GM19395 (cell line): ENCODE measurements around the gene PLPPR3.

Source experiments
- ATAC-seq: cut with Tn5 transposase; IDR thresholded peaks from one replicate; pipeline ENCODE4 v1.9.1; 2021; ENCODE audit warnings: mild to moderate bottlenecking, moderate library complexity; ENCODE audit not compliant: unreplicated experiment

The PLPPR3 gene, protein sequence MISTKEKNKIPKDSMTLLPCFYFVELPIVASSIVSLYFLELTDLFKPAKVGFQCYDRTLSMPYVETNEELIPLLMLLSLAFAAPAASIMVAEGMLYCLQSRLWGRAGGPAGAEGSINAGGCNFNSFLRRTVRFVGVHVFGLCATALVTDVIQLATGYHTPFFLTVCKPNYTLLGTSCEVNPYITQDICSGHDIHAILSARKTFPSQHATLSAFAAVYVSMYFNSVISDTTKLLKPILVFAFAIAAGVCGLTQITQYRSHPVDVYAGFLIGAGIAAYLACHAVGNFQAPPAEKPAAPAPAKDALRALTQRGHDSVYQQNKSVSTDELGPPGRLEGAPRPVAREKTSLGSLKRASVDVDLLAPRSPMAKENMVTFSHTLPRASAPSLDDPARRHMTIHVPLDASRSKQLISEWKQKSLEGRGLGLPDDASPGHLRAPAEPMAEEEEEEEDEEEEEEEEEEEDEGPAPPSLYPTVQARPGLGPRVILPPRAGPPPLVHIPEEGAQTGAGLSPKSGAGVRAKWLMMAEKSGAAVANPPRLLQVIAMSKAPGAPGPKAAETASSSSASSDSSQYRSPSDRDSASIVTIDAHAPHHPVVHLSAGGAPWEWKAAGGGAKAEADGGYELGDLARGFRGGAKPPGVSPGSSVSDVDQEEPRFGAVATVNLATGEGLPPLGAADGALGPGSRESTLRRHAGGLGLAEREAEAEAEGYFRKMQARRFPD

DNA sequence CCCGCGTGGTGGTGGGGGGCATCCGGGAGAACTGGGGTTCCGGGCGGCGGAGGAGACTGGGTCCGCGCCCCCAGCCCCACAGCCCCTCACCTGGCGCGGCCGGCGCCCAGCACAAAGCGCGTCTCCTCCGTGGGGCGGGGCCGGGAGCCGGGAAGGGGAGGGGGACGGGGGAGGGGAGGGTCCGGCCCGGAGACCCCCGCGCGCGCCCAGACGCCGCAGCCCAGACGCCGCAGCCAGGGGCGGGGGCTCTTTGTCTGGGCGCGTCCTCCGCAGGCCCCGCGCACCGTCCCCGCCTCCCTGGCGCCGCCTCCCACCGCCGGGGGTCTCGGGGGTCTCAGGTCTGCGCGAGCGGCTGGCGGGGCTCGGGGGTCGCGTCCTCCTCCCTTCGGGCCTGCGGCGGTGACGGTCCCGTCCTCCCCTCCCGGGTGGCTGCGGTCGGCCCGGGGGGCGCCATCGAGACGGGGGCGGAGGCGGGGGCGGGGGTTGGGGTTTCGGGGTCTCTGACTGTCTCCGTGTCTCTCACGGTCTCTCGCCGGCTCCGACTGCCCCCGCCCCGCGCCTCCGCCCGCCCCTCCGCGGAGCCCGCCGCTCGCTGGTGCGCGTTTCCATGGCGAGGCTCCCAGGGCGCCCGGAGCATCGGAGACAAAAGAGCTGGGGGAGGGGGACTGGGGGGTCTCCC lies at the start of gene PLPPR3:
Gene PLPPR3, minus strand, starts transcription at position 131 of the 679 bp plus-strand sequence. CDS start 396 bp downstream, outside the sequence.
- ATAC-seq = no peak

DNA sequence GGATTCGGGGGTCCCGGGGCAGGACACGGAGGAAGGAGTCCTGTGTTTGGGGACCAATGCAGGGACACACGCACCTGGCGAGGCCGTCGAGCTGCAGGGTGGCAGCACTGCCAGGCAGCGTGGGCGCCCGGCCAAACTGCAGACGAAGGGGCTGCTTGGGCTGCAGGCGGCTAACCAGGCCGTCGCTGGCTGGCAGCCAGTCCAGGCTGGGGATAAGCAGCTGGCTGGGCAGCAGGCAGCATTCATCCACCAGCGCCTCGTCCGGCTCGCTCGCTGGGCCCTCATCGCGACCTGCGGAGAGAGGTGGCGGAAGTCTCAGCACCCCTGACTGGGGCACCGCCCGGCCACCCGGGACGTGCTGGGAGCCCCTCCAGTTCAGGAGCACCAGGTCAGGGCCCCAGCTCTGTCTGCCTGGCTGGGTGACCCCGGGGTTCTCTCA lies 49.2 kb upstream of the PLPPR3 start:
- no peak for ATAC-seq

DNA sequence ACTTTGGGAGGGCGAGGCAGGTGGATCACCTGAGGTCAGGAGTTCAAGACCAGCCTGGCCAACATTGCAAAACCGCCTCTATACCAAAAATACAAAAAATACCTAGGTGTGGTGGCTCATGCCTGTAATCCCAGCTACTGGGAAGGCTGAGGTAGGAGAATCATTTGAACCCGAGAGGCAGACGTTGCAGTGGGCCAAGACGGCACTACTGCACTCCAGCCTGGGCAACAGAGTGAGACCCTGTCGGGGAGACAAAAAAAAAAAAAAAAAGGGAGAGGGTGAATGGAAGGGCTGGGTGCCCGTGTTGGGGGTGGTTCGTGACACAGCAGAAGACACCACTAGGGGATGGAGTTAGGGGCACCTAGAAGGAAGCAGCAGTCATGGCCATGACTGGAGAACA lies 48.6 kb upstream of the PLPPR3 start:
- ATAC-seq = no peak

DNA sequence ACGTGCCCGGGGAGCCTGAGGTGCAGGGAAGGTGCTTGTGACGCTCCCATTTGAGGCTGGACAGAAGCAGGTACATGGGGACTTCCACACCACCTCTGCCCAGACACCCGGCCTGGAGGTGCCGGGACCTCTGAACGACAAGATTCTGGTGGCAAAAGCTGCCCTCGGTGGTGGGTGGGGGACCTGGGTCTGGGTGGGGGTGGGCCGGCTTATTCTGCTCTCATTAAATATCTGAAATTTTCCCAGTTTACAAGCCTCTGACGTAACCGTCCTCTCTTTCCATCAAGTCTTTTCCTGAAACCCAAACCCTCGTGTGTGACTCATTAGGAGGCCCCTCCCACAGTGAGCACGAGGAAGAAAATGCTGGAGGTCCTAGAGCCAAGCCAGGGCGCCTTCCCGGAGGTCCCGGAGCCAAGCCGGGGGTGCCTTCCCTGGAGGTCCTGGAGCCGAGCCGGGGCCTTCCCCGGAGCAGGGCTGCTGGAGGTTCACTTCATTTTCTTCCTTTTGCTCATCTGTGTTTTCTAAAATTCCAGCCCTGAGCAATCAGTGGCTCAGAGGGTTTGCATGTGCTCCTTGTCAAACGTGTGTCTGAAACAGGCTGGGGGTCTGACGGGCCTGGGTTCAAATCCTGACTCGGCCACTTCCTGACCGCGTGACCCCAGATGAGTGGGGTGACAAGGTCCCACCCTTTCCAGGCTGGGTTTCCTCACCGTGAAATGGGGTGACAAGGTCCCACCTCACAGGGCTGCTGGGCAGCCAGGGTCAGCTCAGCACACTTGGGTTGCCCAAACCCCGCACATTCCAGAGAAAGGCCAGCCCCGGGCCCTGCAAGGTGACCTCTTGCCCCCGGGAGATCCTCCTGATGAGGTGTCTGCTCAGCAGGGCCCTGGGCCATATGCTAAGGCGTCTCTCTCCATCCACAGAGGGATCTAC lies 47.8 kb upstream of the PLPPR3 start:
- ATAC-seq = no peak

DNA sequence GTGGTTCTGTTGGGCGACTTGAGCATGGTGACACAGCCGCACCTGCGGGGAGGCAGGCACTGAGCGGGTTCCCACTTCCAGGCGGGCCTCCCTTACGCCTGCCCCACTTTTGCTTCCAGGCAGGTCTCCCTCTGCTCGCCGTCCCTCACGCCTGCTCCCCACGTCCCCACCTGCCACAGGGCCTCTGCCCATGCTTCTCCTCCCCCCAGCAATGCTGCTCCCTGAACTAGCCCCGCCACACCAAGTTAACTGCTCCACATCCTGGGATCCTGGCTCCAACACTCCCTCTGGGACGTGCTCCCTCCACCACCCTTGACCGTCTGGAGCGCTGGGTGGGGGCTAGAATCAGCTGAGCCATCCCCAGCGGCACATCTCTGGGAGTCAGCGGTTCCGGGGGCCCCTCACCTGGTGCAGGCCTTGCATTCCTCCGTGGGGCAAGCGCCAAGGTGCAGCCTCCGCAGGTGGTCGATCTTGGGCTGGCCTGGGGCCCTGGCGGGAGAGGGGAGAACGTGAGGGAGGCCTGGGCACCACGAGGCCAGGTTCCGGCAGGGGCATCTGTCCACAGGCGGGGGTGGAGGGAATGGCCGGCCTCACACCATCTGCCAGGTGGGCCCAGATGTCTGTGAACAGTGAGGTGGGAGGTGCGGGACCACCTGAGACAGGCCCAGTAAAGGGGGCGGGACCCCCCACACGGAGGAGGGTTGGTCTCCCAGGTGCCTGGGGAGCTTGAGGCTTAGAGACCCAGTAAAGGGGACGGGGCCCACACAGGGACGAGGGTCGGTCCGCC lies 46.9 kb upstream of the PLPPR3 start:
- ATAC-seq = no peak

DNA sequence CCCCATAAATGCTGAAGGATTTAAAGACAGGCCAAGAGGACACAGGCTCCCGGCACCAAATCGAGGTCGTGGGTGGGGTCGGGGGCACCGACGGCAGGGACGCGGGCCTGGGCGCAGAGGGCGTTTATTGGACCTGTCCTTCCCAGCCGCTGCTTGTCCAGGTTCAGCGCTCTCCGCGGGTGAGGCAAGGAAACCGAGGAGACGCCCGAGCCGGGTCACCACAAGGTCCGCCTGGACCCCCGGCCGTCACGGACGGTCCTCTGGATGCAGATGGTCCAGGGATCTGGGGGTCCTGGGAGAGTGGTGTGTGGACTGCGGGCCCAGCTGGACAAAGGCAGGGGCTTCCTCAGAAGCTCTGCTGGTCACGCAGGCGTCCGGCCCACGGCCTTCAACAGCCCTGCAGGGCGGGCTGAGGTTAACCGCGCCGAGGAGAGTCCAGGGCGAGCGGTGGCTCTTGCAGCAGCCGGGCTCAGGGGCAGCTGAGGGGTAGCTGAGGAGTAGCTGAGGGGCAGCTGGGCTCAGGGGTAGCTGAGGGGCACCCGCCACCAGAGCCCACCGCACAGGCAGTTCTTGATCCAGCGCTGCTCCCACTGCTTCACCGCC lies 46.2 kb upstream of the PLPPR3 start:
- no peak for ATAC-seq

DNA sequence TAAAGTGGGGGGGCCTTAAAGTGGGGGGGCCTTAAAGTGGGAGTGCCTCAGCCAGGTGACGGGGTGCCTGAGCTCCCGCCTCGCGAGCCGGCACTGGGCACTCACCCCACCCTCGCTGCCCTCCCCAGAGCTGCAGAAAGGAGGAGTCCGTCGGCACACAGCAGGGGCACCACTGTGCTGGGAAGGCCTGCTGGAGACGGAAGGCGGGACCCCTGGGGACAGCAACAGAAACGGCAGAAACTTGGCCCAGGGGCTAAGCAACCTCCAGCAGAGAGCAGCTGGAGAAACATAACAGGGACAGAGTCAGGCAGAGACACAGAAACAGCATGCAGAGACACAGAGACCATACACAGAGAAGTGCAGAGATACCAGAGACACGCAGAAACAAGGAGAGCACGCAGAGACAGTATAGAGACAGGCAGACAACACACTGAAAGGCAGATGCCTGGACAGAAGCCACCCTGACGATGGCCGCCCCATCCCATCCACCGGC lies 45.6 kb upstream of the PLPPR3 start:
- no peak for ATAC-seq

DNA sequence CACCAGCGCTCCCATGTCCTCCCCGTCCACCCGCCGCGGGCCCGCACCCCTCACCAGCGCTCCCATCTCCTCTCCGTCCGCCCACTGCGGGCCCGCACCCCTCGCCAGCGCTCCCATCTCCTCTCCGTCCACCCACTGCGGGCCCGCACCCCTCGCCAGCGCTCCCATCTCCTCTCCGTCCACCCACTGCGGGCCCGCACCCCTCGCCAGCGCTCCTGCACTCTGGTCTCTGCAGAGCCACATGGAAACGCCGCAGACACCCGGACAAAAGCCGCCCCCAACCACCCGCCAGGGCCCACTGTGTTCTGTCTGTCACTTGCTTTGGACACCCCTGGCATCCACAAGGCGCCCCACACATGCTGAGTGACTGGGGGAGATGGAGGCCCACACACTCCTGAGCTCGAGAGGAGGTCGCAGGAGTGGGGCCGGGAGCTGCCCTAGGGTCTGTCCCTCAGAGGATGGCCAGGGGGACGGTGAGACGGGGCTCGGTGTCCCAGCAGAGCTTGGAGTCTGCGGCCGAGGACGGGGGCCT lies 45.1 kb upstream of the PLPPR3 start:
- no peak for ATAC-seq

DNA sequence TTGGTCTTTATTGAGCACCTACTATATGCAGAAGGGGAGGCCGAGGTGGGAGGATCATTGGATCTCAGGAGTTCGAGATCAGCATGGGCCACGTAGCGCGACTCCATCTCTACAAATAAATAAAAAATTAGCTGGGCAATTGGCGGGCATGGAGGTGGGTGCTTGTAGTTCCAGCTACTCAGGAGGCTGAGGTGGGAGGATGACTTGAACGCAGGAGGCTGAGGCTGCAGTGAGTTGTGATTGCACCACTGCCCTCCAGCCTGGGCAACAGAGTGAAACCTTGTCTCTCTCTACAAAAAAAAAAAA lies 41.5 kb upstream of the PLPPR3 start:
- ATAC-seq = no peak

DNA sequence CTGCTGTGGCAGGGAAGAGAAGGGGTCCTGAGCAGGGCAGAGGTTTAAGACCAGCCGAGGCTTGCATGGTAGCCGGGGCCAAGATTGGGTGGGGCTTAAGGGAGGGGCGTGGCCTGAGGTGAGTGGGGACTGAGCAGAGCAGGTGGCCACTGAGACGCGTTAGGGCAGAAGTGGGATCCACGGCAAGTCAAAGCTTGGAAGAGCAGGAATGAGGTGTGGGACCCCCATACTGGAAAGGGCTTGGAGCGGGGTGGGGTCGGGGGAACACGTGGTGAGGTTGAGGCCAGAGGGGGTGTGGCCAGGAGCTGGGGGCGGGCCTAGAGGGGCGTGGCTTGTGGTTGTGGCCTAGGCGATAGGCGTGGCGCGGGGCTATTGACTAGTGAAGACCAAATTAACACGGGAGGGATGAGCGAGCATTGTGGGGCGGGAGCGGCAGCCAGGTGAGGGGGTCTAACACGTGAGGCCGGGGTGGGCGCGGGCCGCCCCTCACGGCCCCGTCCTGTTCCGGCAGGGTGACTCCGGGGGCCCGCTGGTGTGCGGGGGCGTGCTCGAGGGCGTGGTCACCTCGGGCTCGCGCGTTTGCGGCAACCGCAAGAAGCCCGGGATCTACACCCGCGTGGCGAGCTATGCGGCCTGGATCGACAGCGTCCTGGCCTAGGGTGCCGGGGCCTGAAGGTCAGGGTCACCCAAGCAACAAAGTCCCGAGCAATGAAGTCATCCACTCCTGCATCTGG lies 41.0 kb upstream of the PLPPR3 start:
- no peak for ATAC-seq

DNA sequence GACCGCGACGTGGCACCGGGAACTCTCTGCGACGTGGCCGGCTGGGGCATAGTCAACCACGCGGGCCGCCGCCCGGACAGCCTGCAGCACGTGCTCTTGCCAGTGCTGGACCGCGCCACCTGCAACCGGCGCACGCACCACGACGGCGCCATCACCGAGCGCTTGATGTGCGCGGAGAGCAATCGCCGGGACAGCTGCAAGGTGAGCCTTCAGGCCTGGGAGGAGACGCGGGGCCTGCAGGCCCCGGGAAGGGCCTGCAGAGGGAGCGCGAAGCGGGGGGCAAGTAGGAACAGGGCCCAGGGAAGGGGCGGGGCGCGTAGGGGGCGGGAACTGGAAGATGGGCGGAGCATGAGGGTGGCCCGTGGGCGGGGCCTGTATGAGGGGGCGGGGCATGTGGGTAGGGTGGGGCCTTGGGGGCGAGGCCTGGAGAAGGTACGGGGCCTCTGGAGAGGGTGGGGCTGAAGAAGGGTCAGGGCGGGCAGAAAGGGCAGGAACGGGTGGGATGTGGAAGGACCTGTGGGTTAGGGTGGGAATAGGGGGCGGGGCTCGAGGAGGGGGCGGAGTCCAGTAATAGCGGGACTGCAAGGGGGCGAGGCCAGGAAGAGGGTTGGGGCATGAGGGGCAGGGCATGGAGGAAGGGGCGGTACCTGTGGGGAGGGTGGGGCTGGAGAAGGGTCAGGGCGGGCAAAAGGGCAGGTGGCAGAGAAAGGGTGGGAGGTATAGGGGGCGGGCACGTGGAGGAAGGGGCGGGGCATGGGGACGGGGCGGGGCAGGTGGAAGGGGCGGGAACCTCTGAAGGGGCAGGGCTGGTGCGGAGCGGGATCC lies 40.2 kb upstream of the PLPPR3 start:
- ATAC-seq = no peak

DNA sequence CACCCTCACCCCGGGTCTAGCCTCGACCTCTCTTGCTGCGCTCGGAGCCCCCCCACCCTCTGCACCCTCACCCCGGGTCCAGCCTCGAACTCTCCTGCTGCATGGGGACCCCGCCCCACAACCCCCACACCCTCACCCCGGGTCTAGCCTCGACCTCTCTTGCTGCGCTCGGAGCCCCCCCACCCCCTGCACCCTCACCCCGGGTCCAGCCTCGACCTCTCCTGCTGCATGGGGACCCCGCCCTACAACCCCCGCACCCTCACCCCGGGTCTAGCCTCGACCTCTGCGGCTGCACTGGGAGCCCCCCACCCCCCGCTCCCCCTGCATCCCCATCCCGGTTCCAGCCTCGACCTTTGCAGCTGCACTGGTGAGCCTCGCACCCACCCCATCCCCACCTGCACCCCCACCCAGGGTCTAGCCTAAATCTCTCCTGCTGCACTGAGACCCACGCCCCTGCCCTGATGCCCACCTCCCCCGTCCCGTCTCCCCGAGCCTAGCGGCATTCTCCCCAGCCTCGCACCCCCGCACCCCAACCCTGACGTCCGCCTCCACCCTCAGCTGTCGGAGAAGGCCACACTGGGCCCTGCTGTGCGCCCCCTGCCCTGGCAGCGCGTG lies 39.5 kb upstream of the PLPPR3 start:
- no peak for ATAC-seq

DNA sequence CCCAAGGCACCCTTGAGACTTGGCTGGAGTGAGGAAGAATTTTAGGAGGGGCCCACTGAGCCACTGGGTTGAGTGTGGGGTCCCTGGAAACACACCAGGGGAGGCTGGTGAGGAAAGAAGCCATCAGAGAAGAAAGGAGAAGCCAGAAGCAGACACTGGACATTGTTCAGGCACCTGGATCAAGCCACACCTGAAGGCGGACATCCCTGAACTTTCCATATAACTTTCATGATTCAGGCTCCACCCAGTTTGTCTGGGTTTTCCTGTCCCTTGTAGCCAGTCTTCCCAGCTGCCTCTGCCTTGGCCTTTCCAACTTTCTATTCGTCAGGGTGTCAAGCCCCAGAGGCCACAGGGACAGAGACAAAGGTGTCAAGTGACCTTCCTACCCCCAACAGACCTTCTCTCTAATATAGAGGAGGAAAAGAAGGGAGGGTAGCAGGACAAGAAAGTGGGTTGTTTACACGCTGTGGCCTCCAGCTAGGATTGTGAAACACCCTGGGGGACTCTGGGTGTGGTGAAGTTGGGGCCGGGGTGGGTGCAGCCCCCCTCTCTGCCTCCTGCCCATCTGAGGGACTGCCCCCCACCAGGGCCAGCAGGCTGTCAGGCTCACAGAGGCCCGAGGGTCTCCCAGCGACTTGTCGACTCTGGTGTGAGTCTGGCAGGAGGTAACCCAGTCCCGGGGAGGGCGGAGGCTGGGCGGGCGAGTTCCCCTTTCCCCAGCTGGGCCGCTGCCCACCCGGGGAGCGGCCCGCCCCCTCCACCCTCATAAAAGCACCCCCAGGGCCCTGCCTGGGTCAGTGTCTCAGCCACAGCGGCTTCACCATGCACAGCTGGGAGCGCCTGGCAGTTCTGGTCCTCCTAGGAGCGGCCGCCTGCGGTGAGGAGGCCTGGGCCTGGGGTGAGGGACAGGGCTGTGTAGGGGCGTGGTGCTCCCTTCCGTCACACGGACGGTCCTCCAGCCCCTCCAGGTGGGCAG lies 37.4 kb upstream of the PLPPR3 start, which contains the start of gene CFD:
Gene CFD, plus strand, starts transcription at position 797 of the 976 bp plus-strand sequence. Its CDS starts 26 bp downstream, at position 823.
- ATAC-seq = no peak

DNA sequence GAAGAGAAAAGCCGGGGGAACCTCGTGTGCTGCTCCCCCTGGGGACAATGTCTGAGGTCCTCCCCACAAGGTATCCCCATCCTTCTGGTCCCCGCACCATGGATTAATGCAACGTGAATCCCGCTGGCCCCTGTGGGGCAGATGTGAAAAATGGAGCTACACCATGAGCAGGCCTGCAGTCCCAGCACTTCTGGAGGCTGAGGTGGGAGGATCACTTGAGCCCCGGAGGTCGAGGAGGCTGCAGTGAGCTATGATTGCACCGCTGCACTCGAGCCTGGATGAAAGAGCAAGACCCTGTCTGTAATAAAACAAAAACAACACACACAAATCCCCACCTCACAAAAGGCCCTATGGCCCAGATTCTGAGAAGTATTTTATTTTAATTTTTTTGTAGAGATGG lies 36.5 kb upstream of the PLPPR3 start:
- no peak for ATAC-seq

DNA sequence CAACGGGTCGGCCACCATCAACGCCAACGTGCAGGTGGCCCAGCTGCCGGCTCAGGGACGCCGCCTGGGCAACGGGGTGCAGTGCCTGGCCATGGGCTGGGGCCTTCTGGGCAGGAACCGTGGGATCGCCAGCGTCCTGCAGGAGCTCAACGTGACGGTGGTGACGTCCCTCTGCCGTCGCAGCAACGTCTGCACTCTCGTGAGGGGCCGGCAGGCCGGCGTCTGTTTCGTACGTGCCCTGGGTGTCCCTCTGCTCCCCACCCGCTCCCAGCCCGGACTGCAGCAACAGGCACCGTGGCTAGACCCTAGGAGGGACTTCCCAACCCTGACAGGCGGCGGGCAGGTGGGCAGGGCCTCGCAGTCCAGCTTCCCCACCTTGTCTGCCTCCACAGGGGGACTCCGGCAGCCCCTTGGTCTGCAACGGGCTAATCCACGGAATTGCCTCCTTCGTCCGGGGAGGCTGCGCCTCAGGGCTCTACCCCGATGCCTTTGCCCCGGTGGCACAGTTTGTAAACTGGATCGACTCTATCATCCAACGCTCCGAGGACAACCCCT lies 33.9 kb upstream of the PLPPR3 start:
- ATAC-seq = no peak

DNA sequence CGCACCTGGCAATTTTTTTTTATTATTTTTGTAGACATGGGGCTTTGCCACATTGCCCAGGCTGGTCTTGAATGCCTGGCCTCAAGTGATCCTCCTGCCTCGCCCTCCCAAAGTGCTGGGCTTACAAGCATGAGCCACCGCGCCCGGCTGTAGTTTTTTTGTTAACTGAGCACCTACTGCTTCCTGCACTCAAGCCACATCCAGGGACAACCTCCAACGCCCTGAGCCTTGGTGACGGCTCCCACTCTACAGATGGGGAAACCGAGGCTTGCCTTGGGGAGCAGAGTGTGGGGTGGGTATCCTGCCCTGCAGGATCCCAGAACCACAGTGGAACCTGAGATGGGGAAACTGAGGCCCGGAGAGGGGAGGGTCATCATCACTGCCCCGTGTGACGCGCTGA lies 33.4 kb upstream of the PLPPR3 start:
- ATAC-seq = no peak
